ENCODE results near the gene RMND1.

GRCh38 chr6:151464702-151465101, 12.8 kb upstream of the RMND1 start:
- no peak for TF ChIP-seq CTCF (IDR thresholded peaks at IDR 0.05; ENCODE audit: poor library complexity, severe bottlenecking)
- no peak for TF ChIP-seq EP300 (conservative IDR thresholded peaks at IDR 0.05; ENCODE audit: poor library complexity, severe bottlenecking)
- TF ChIP-seq POLR2AphosphoS5 (IDR thresholded peaks at IDR 0.05): no peak
